GM23338 (cell line): Measurements from ENCODE around the gene WFDC6. TPM values are rescaled to one million over a fixed set of nuclear protein-coding genes. Genes with fewer than 3 reads are reported as not detected.

Experiments used
- ATAC-seq: fragments of 200-7000 bp; cut with Tn5 transposase; 3 replicates; pipeline ENCODE4 v1.9.1; 2020
- DNase-seq: peaks from one replicate; pipeline ENCODE4 v3.0.0-alpha.2; 2015; ENCODE audit warnings: low spot score
- H2AFZ ChIP-seq: fragments of 200-600 bp; sonication (generic); 2 replicates; pipeline ENCODE4 v1.8.0; 2016; ENCODE audit warnings: antibody characterized with exemption, mild to moderate bottlenecking, moderate library complexity
- H3F3A ChIP-seq: fragments of 200-600 bp; sonication (generic); replicated peaks from 2 replicates; pipeline ENCODE4 v1.8.0; 2017; ENCODE audit warnings: antibody characterized with exemption, mixed run types, low read depth
- H3K27ac ChIP-seq: fragments of 200-600 bp; sonication (generic); 2 replicates; pipeline ENCODE4 v1.6.1; 2016; ENCODE audit warnings: low read depth
- H3K27me3 ChIP-seq: fragments of 200-600 bp; sonication (generic); 2 replicates; pipeline ENCODE4 v1.8.0; 2016; ENCODE audit warnings: mild to moderate bottlenecking, mixed run types, moderate library complexity; ENCODE audit not compliant: insufficient read depth
- H3K36me3 ChIP-seq: fragments of 200-600 bp; sonication (generic); 2 replicates; pipeline ENCODE4 v1.8.0; 2016; ENCODE audit warnings: mild to moderate bottlenecking; ENCODE audit not compliant: insufficient read depth
- H3K4me1 ChIP-seq: fragments of 200-600 bp; sonication (generic); 2 replicates; pipeline ENCODE4 v1.8.0; 2016; ENCODE audit warnings: mild to moderate bottlenecking, moderate library complexity; ENCODE audit not compliant: insufficient read depth
- H3K4me2 ChIP-seq: fragments of 200-600 bp; sonication (generic); 2 replicates; pipeline ENCODE4 v1.7.1; 2017; ENCODE audit warnings: mixed run types
- H3K4me3 ChIP-seq: fragments of 200-600 bp; sonication (generic); 2 replicates; pipeline ENCODE4 v1.6.1; 2016; ENCODE audit warnings: mixed run types
- H3K79me2 ChIP-seq: fragments of 200-600 bp; sonication (generic); replicated peaks from 2 replicates; pipeline ENCODE4 v1.8.0; 2017; ENCODE audit warnings: mild to moderate bottlenecking; ENCODE audit not compliant: insufficient read depth
- H3K9me2 ChIP-seq: fragments of 200-600 bp; sonication (generic); 2 replicates; pipeline ENCODE4 v1.8.0; 2017; ENCODE audit not compliant: insufficient read depth
- H4K20me1 ChIP-seq: fragments of 200-600 bp; sonication (generic); replicated peaks from 2 replicates; pipeline ENCODE4 v1.8.0; 2017; ENCODE audit warnings: mild to moderate bottlenecking; ENCODE audit not compliant: insufficient read depth
- H3K27ac Mint-ChIP-seq: 2 replicates; pipeline ENCODE4 v1.8.0; 2020; ENCODE audit warnings: inconsistent platforms, mild to moderate bottlenecking, moderate library complexity, mixed read lengths
- H3K27me3 Mint-ChIP-seq: 3 replicates; pipeline ENCODE4 v1.8.0; 2022; ENCODE audit warnings: low read depth, mild to moderate bottlenecking, moderate library complexity, mixed read lengths, inconsistent platforms; ENCODE audit not compliant: insufficient read depth, poor library complexity
- H3K36me3 Mint-ChIP-seq: 3 replicates; pipeline ENCODE4 v1.8.0; 2021; ENCODE audit warnings: low read depth, mild to moderate bottlenecking, inconsistent platforms, moderate library complexity, mixed read lengths
- H3K4me1 Mint-ChIP-seq: 3 replicates; pipeline ENCODE4 v1.8.0; 2020; ENCODE audit warnings: mild to moderate bottlenecking, inconsistent platforms, mixed read lengths
- H3K4me3 Mint-ChIP-seq: 3 replicates; pipeline ENCODE4 v1.8.0; 2021; ENCODE audit warnings: moderate library complexity, mild to moderate bottlenecking, inconsistent platforms, mixed read lengths
- H3K9me3 Mint-ChIP-seq: 3 replicates; pipeline ENCODE4 v1.8.0; 2020; ENCODE audit warnings: moderate library complexity, mild to moderate bottlenecking, inconsistent platforms, mixed read lengths
- CREB1 ChIP-seq: fragments of 250-450 bp; sonication (Bioruptor Pico); IDR thresholded peaks from 2 replicates; pipeline ENCODE4 v1.5.0; 2020; ENCODE audit warnings: low read depth, mild to moderate bottlenecking, moderate library complexity
- CTCF ChIP-seq, 2 experiments: fragments of 200-600 bp in 1 of 2; sonication (generic) in 1 of 2; conservative IDR thresholded peaks; 2 replicates each; pipeline versions ENCODE4 v1.5.1 to v1.6.1; 2016 to 2017; ENCODE audit warnings: antibody characterized with exemption in 2 of 2, low read depth in 2 of 2, mild to moderate bottlenecking in 2 of 2, moderate library complexity in 1 of 2
- ETS1 ChIP-seq: IDR thresholded peaks from 2 replicates; pipeline ENCODE4 v1.6.1; 2016; ENCODE audit warnings: antibody characterized with exemption
- EZH2 ChIP-seq: fragments of 200-600 bp; sonication (generic); IDR thresholded peaks from one replicate; pipeline ENCODE4 v1.8.0; 2017; ENCODE audit warnings: antibody characterized with exemption, mild to moderate bottlenecking, low read depth; ENCODE audit not compliant: unreplicated experiment
- EZH2phosphoT487 ChIP-seq: fragments of 200-600 bp; sonication (generic); IDR thresholded peaks from one replicate; pipeline ENCODE4 v1.8.1; 2018; ENCODE audit warnings: antibody characterized with exemption; ENCODE audit not compliant: unreplicated experiment
- NANOG ChIP-seq: IDR thresholded peaks from 2 replicates; pipeline ENCODE4 v1.6.1; 2016; ENCODE audit warnings: antibody characterized with exemption, borderline replicate concordance
- POLR2AphosphoS5 ChIP-seq: IDR thresholded peaks from 2 replicates; pipeline ENCODE4 v1.6.1; 2016; ENCODE audit warnings: antibody characterized with exemption, low read depth
- REST ChIP-seq: IDR thresholded peaks from one replicate; pipeline ENCODE4 v1.6.1; 2018; ENCODE audit warnings: antibody characterized with exemption; ENCODE audit not compliant: unreplicated experiment
- ZNF114 ChIP-seq: fragments of 250-450 bp; sonication (Bioruptor Pico); IDR thresholded peaks from 2 replicates; pipeline ENCODE4 v1.5.0; 2020; ENCODE audit warnings: mild to moderate bottlenecking, moderate library complexity
- ZNF331 ChIP-seq: fragments of 250-450 bp; sonication (Bioruptor Pico); IDR thresholded peaks from 2 replicates; pipeline ENCODE4 v1.5.0; 2020; ENCODE audit warnings: low read depth, mild to moderate bottlenecking, moderate library complexity
- polyA plus RNA-seq: library from polyadenylated mRNA; unstranded; fragments of >200 nt; fragmentation: Nextera tagmentation; extraction: Ambion mirVana; gene quantifications from 2 replicates; pipeline ENCODE4 v1.2.1, GENCODE V29; 2016
- total RNA-seq: library from RNA; depleted of rRNA; stranded (reverse); fragments of >200 nt; shearing (Covaris generic); gene quantifications from 2 replicates; pipeline ENCODE4 v1.2.3, GENCODE V29; 2014

The WFDC6 gene
- total and polyA plus RNA-seq, 2 experiments from 2014 or later: not detected

DNA sequence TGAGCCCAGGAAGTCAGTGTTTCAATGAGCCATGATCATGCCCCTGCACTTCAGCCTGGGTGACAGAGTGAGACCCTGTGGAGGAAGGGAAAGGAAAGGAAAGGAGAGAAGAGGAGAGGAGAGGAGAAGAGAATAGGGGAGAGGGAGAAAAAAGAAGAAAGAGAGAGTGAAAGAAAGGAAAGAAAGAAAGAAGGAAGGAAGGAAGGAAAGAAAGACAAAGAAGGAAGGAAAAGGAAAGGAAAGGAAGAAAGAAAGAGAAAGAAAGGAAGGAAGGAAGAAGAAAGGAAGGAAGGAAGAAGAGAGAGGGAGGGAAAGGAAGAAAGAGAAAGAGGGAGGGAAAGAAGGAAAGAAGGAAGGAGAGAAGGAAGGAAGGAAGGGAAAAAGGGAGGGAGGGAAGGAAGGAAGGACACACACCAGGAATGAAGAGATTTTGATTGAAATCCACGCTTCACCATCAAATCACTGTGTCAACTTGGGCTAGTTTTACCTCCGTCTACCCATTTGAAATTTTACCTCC lies 25.5 kb upstream of the WFDC6 start (continued):
- TF ChIP-seq CTCF (conservative IDR thresholded peaks at IDR 0.05; ENCODE audit: low read depth in 2 of 2) (no peak), ZNF114 (CRISPR knock-in tag) (no peak), NANOG (no peak), ETS1 (no peak)

DNA sequence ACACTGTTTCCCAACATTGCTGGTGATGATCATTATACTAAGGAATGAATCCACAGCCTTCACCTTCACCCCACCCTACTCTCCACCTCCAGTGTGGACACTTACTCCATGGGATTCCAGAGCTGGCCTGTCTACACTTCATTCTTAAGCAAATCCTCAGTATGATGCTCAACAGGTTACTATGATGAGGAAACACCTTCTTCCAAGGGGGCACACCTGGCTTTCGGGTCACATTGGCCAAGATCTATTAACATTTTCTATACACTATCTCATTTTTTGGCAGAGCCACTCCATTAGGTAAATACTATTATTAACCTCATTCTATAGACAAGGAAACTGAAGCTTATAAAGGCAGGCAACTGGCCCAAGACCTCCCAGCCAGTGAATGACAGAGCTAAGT lies 15.9 kb upstream of the WFDC6 start:
- Histone ChIP-seq H2AFZ (no peak overlapping the region), H3F3A (no peaks in the 10 kb centered on the region), H3K79me2 (no peaks in the 10 kb centered on the region), H3K27me3 (no peaks in the 10 kb centered on the region), H4K20me1 (no peaks in the 10 kb centered on the region), H3K27ac (no peak overlapping the region), H3K4me1 (no peaks in the 10 kb centered on the region), H3K36me3 (no peaks in the 10 kb centered on the region), H3K4me3 (no peak overlapping the region), H3K4me2 (no peak overlapping the region), H3K9me2 (peaks cover 36% of the 10 kb centered on the region)
- ATAC-seq (no peak), DNase-seq (no peak)
- H3K27me3 Mint-ChIP-seq: no peaks in the 10 kb centered on the region
- H3K36me3 Mint-ChIP-seq: no peaks in the 10 kb centered on the region; the same call in 2 of the 3 replicates
- no peaks in the 10 kb centered on the region for H3K4me1 Mint-ChIP-seq
- no peak overlapping the region for H3K4me3 Mint-ChIP-seq
- H3K27ac Mint-ChIP-seq: no peak overlapping the region
- no peaks in the 10 kb centered on the region; the same call in 2 of the 3 replicates for H3K9me3 Mint-ChIP-seq
- no peak for TF ChIP-seq EZH2phosphoT487
- no peak for TF ChIP-seq ZNF114 (CRISPR knock-in tag)
- TF ChIP-seq REST: no peak
- no peak for TF ChIP-seq POLR2AphosphoS5
- TF ChIP-seq ETS1: no peak
- no peak for TF ChIP-seq EZH2
- no peak for TF ChIP-seq CREB1
- no peak for TF ChIP-seq ZNF331 (CRISPR knock-in tag)
- TF ChIP-seq CTCF (conservative IDR thresholded peaks at IDR 0.05; ENCODE audit: low read depth in 2 of 2): no peak
